ENCODE measurements around the gene MYRF.

- peak; percentile 71 for TF ChIP-seq CTCF (IDR thresholded peaks at IDR 0.05; ENCODE audit: low read depth, low read length, poor library complexity, severe bottlenecking)
- no peak for TF ChIP-seq EZH2phosphoT487 (IDR thresholded peaks at IDR 0.05; ENCODE audit: borderline replicate concordance, low read length)
Measured at GRCh38 chr11:61828629-61829407, 76.4 kb downstream of the MYRF start.
